SH-SY5Y (cell line): ENCODE results near the gene SELENOS.

Experiments
- GATA2 ChIP-seq: IDR thresholded peaks from 2 replicates; pipeline ENCODE4 v1.6.1; 2011; ENCODE audit warnings: mild to moderate bottlenecking, low read depth, low read length
- GATA3 ChIP-seq: IDR thresholded peaks from 2 replicates; pipeline ENCODE4 v1.6.1; 2011; ENCODE audit warnings: low read depth, mild to moderate bottlenecking, low read length, moderate library complexity

GRCh38 chr15:101275018-101275417 lies 2.3 kb downstream of the SELENOS start:
- TF ChIP-seq GATA3 (no peak), GATA2 (no peak)
